H1 (cell line): ENCODE data around the gene CALML4. TPM values are rescaled to one million over a fixed set of nuclear protein-coding genes. Genes with fewer than 3 reads are reported as not detected.

ENCODE experiments used
- CTCF ChIA-PET: fragments of 300-600 bp; sonication (Branson Sonifier 250); formaldehyde crosslinking; loops from one replicate; lab custom pipeline; 2021; ENCODE audit not compliant: partially characterized antibody; lab: Charles Lee
- POLR2A ChIA-PET: fragments of 300-600 bp; sonication (Branson Sonifier 250); formaldehyde crosslinking; loops from one replicate; lab custom pipeline; 2021; ENCODE audit warnings: inconsistent platforms; ENCODE audit not compliant: partially characterized antibody; lab: Charles Lee
- DNase-seq, 2 experiments: peaks; one replicate each; pipeline versions ENCODE4 v3.0.0 to v3.0.0-alpha.2; 2010 to 2022; ENCODE audit warnings: low spot score in 2 of 2, low read depth in 1 of 2, mixed read lengths in 1 of 2
- FAIRE-seq: peaks from 2 replicates; lab custom pipeline; 2011; peaks lifted over from hg19 to GRCh38; lab: Jason Lieb, UNC
- H2AFZ ChIP-seq: 2 replicates; pipeline ENCODE4 v1.8.1; 2012; ENCODE audit warnings: low read length, inconsistent platforms
- H2AK5ac ChIP-seq: 2 replicates; pipeline ENCODE4 v1.6.1; 2013; ENCODE audit warnings: low read depth, low read length
- H2BK120ac ChIP-seq: replicated peaks from 2 replicates; pipeline ENCODE3; 2013; ENCODE audit warnings: low read depth, low read length, inconsistent platforms
- H2BK12ac ChIP-seq: 2 replicates; pipeline ENCODE4 v1.6.1; 2013; ENCODE audit warnings: low read depth, low read length
- H2BK15ac ChIP-seq: 2 replicates; pipeline ENCODE4 v1.6.1; 2013; ENCODE audit warnings: low read length
- H2BK20ac ChIP-seq: 2 replicates; pipeline ENCODE4 v1.6.1; 2013; ENCODE audit warnings: low read length
- H2BK5ac ChIP-seq: 2 replicates; pipeline ENCODE4 v1.6.1; 2013; ENCODE audit warnings: low read depth, low read length
- H3K14ac ChIP-seq: 2 replicates; pipeline ENCODE4 v1.6.1; 2013; ENCODE audit warnings: inconsistent platforms; ENCODE audit not compliant: insufficient read length
- H3K18ac ChIP-seq: 2 replicates; pipeline ENCODE4 v1.6.1; 2013; ENCODE audit warnings: low read length; ENCODE audit errors: extremely low read depth
- H3K23ac ChIP-seq: 2 replicates; pipeline ENCODE4 v1.6.1; 2013; ENCODE audit warnings: inconsistent platforms; ENCODE audit not compliant: insufficient read length
- H3K23me2 ChIP-seq: 2 replicates; pipeline ENCODE4 v1.6.1; 2013; ENCODE audit warnings: low read depth, low read length
- H3K27ac ChIP-seq: 2 replicates; pipeline ENCODE4 v1.6.1; 2011; ENCODE audit warnings: low read depth, low read length, inconsistent platforms
- H3K27me3 ChIP-seq, 4 experiments: replicated peaks in 1 of 4; 1 replicate in 1 of 4; 2 replicates in 3 of 4; pipeline versions ENCODE4 v1.6.1 to v1.8.1; 2011 to 2013; ENCODE audit warnings: low read length in 3 of 4, mild to moderate bottlenecking in 3 of 4, inconsistent platforms in 2 of 4, mixed read lengths in 2 of 4, moderate library complexity in 1 of 4; ENCODE audit not compliant: control insufficient read depth in 3 of 4, insufficient read depth in 3 of 4; ENCODE audit errors: extremely low read depth in 1 of 4
- H3K36me3 ChIP-seq, 4 experiments: 2 replicates each; pipeline versions ENCODE4 v1.6.1 to v1.8.1; 2011 to 2013; ENCODE audit warnings: mild to moderate bottlenecking in 4 of 4, low read length in 3 of 4, moderate library complexity in 2 of 4, control low read depth in 1 of 4, inconsistent platforms in 1 of 4; ENCODE audit not compliant: insufficient read depth in 4 of 4, control insufficient read depth in 2 of 4
- H3K4ac ChIP-seq: replicated peaks from 2 replicates; pipeline ENCODE3; 2013; ENCODE audit warnings: low read length, low read depth, mixed read lengths, inconsistent platforms; ENCODE audit not compliant: insufficient read length
- H3K4me1 ChIP-seq, 4 experiments: replicated peaks in 1 of 4; 1 replicate in 1 of 4; 2 replicates in 3 of 4; pipeline versions ENCODE4 v1.6.1 to v1.8.1; 2011 to 2013; ENCODE audit warnings: low read length in 3 of 4, inconsistent platforms in 2 of 4, mixed read lengths in 1 of 4; ENCODE audit not compliant: insufficient read depth in 4 of 4, control insufficient read depth in 3 of 4
- H3K4me2 ChIP-seq, 2 experiments: 2 replicates each; pipeline versions ENCODE4 v1.6.1 to v1.8.1; 2011 to 2013; ENCODE audit warnings: low read depth in 2 of 2, low read length in 2 of 2, control low read depth in 1 of 2, inconsistent platforms in 1 of 2, mild to moderate bottlenecking in 1 of 2; ENCODE audit not compliant: insufficient read depth in 1 of 2
- H3K4me3 ChIP-seq, 4 experiments: fragments of 200-600, 300-600 bp in 1 of 4; sonication (generic), shearing (Covaris generic), sonication (Bioruptor Twin) in 1 of 4; 2 replicates each; pipeline versions ENCODE4 v1.5.1 to v1.8.1; 2011 to 2016; ENCODE audit warnings: low read length in 4 of 4, low read depth in 3 of 4, control low read depth in 2 of 4, inconsistent platforms in 2 of 4, mild to moderate bottlenecking in 2 of 4, mixed read lengths in 1 of 4, moderate library complexity in 1 of 4; ENCODE audit not compliant: insufficient read depth in 2 of 4; ENCODE audit errors: extremely low read depth in 1 of 4
- H3K56ac ChIP-seq: replicated peaks from 2 replicates; pipeline ENCODE3; 2013; ENCODE audit warnings: low read depth, mild to moderate bottlenecking, mixed read lengths, low read length, inconsistent platforms; ENCODE audit not compliant: insufficient read length
- H3K79me1 ChIP-seq: 2 replicates; pipeline ENCODE4 v1.6.1; 2013; ENCODE audit warnings: low read depth, low read length, control low read depth
- H3K79me2 ChIP-seq, 2 experiments: 2 replicates each; pipeline versions ENCODE4 v1.6.1 to v1.8.1; 2012 to 2013; ENCODE audit warnings: low read length in 2 of 2, mild to moderate bottlenecking in 2 of 2, inconsistent platforms in 1 of 2; ENCODE audit not compliant: insufficient read depth in 2 of 2, control insufficient read depth in 1 of 2
- H3K9ac ChIP-seq, 4 experiments: replicated peaks in 1 of 4; 1 replicate in 1 of 4; 2 replicates in 3 of 4; pipeline versions ENCODE4 v1.6.1 to v1.8.1; 2011 to 2013; ENCODE audit warnings: low read depth in 3 of 4, low read length in 3 of 4, control low read depth in 2 of 4, mild to moderate bottlenecking in 2 of 4, moderate library complexity in 2 of 4, inconsistent platforms in 1 of 4; ENCODE audit errors: extremely low read depth in 1 of 4
- H3K9me3 ChIP-seq, 2 experiments: 2 replicates each; pipeline versions ENCODE4 v1.6.1 to v1.8.1; 2012 to 2013; ENCODE audit warnings: mild to moderate bottlenecking in 2 of 2, moderate library complexity in 2 of 2, control low read depth in 1 of 2, inconsistent platforms in 1 of 2, low read depth in 1 of 2, low read length in 1 of 2, mixed read lengths in 1 of 2; ENCODE audit not compliant: insufficient read depth in 2 of 2
- H4K20me1 ChIP-seq, 2 experiments: replicated peaks in 1 of 2; 2 replicates each; pipeline versions ENCODE3 to v1.8.1; 2011 to 2013; ENCODE audit warnings: inconsistent platforms in 2 of 2, low read length in 2 of 2, mild to moderate bottlenecking in 1 of 2; ENCODE audit not compliant: insufficient read depth in 2 of 2, control insufficient read depth in 1 of 2
- H4K5ac ChIP-seq: 2 replicates; pipeline ENCODE4 v1.6.1; 2013; ENCODE audit warnings: low read length, low read depth, mixed read lengths, inconsistent platforms; ENCODE audit not compliant: insufficient read length
- H4K8ac ChIP-seq: 2 replicates; pipeline ENCODE4 v1.8.0; 2013; ENCODE audit warnings: mild to moderate bottlenecking, moderate library complexity, low read length, inconsistent platforms; ENCODE audit not compliant: insufficient read depth; ENCODE audit errors: extremely low read depth
- H4K91ac ChIP-seq: replicated peaks from 2 replicates; pipeline ENCODE3; 2013; ENCODE audit warnings: low read length, mixed read lengths, inconsistent platforms; ENCODE audit not compliant: insufficient read length
- BCL11A ChIP-seq, 2 experiments: IDR thresholded peaks; one replicate each; pipeline ENCODE4 v1.6.1; 2011; ENCODE audit warnings: low read depth in 2 of 2, low read length in 2 of 2, mild to moderate bottlenecking in 2 of 2
- CBX8 ChIP-seq: fragments of 300-800, 300-1000 bp; sonication (generic); IDR thresholded peaks from 2 replicates; pipeline ENCODE4 v1.7.1; 2016; ENCODE audit warnings: low read depth, low read length, borderline replicate concordance
- EP300 ChIP-seq, 2 experiments: IDR thresholded peaks; 1 replicate in 1 of 2; 2 replicates in 1 of 2; pipeline ENCODE4 v1.6.1; 2011 to 2012; ENCODE audit warnings: low read depth in 2 of 2, low read length in 2 of 2, mild to moderate bottlenecking in 2 of 2, borderline replicate concordance in 1 of 2, inconsistent platforms in 1 of 2, moderate library complexity in 1 of 2
- HDAC2 ChIP-seq, 2 experiments: fragments of 300-600 bp in 1 of 2; sonication (generic) in 1 of 2; IDR thresholded peaks; 2 replicates each; pipeline ENCODE4 v1.6.1; 2011 to 2012; ENCODE audit warnings: low read depth in 2 of 2, low read length in 2 of 2, mild to moderate bottlenecking in 2 of 2, moderate library complexity in 2 of 2, borderline replicate concordance in 1 of 2, inconsistent platforms in 1 of 2
- JUN ChIP-seq: IDR thresholded peaks from 2 replicates; pipeline ENCODE4 v1.6.1; 2011; ENCODE audit warnings: low read depth, mild to moderate bottlenecking, improper control_type of control experiment, low read length
- JUND ChIP-seq: IDR thresholded peaks from 2 replicates; pipeline ENCODE4 v1.6.1; 2011; ENCODE audit warnings: mild to moderate bottlenecking, improper control_type of control experiment, low read length
- KDM4A ChIP-seq: IDR thresholded peaks from one replicate; pipeline ENCODE4 v1.7.1; 2012; ENCODE audit warnings: low read depth, mild to moderate bottlenecking, moderate library complexity, low read length, inconsistent platforms; ENCODE audit not compliant: severe bottlenecking
- KDM5A ChIP-seq: fragments of 200-600 bp; IDR thresholded peaks from 2 replicates; pipeline ENCODE4 v1.7.1; 2012; ENCODE audit warnings: mild to moderate bottlenecking, low read length, inconsistent platforms, mixed read lengths
- SIN3A ChIP-seq, 2 experiments: IDR thresholded peaks in 1 of 2; conservative IDR thresholded peaks in 1 of 2; 2 replicates each; pipeline ENCODE4 v1.6.1; 2011 to 2012; ENCODE audit warnings: low read length in 2 of 2, improper control_type of control experiment in 1 of 2, low read depth in 1 of 2, mild to moderate bottlenecking in 1 of 2
- SIRT6 ChIP-seq: IDR thresholded peaks from one replicate; pipeline ENCODE4 v1.7.1; 2012; ENCODE audit warnings: low read length, inconsistent platforms
- SIX5 ChIP-seq: IDR thresholded peaks from 2 replicates; pipeline ENCODE4 v1.6.1; 2011; ENCODE audit warnings: mild to moderate bottlenecking, low read depth, low read length
- WGBS, 2 experiments: shearing (Covaris generic) in 1 of 2; methylation state at CpG; one replicate each; pipeline versions ENCODE4 v1.1.6 to v1.1.7; 2013 to 2015; ENCODE audit warnings: low lambda C conversion rate in 2 of 2, mixed read lengths in 2 of 2, inconsistent platforms in 1 of 2, low coverage in 1 of 2, missing lambda C conversion rate in 1 of 2; ENCODE audit not compliant: insufficient replicate concordance in 2 of 2, insufficient coverage in 1 of 2, insufficient read length in 1 of 2; ENCODE audit errors: extremely low coverage in 1 of 2, missing lambda C conversion rate in 1 of 2; 5-methylcytosine and 5-hydroxymethylcytosine counted together
- polyA plus RNA-seq, 7 experiments: library from polyadenylated mRNA; depleted of rRNA in 3 of 7; stranded (reverse) in 5 of 7; unstranded in 2 of 7; fragments of >200 nt in 5 of 7; fragments of 200-250 nt in 2 of 7; gene quantifications; 1 replicate in 5 of 7; 2 replicates in 1 of 7; 4 replicates in 1 of 7; pipeline versions ENCODE4 v1.2.1 to v1.2.3, GENCODE V29; 2011 to 2013; ENCODE audit warnings: missing spikeins in 2 of 7, mixed read lengths in 2 of 7
- total RNA-seq: library from RNA; stranded (reverse); fragmentation: NEBNext Ultra II Directional; extraction: Animal tissue kit (Norgen Biotek cat#: 25700); gene quantifications from 2 replicates; pipeline ENCODE4 v1.2.1, GENCODE V29; 2021
- TF ChIP-seq, protein P1 (sequence below): IDR thresholded peaks from 2 replicates; pipeline ENCODE4 v1.6.1; 2011; ENCODE audit warnings: low read length, improper control_type of control experiment

The CALML4 gene
- total and polyA plus RNA-seq, 2 of the 8 experiments (the other 6 are each of a cell fraction or from before 2014, with no cell fraction given), result 3.8 to 12.5 TPM

DNA sequence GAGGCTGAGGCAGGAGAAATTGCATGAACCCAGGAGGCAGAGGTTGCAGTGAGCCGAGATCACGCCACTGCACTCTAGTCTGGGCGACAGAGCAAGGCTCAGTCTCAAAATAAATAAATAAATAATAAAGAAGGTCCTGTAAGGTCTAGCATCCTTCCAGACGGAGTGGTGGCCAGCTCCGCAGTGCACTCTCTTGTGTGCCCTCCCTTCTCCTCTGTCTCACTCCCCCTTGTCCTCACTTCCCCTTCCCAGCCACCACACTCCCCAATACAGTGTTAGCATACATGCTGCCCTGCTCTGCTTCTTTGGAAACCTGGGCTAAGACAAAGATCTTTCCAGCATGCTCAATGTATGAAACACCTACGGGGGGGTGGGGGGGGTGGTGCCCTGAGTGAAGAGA is 27.8 kb upstream of the CALML4 start:
- peaks cover 0 to 4% of the 10 kb centered on the region in 2 experiments for H4K20me1 ChIP-seq
- no peak overlapping the region for H3K27ac ChIP-seq
- no peak overlapping the region for H3K56ac ChIP-seq
- H4K5ac ChIP-seq, result no peak overlapping the region
- H2AK5ac ChIP-seq, result no peak overlapping the region
- H2AFZ ChIP-seq, result no peak overlapping the region
- peaks cover 13% of the 10 kb centered on the region for H3K23me2 ChIP-seq
- H3K4me1 ChIP-seq, result peaks cover 0 to 12% (median 8%) of the 10 kb centered on the region in 4 experiments; a peak in 6 of 7 replicates
- no peak for TF ChIP-seq CBX8
- no peak for TF ChIP-seq JUN
- no peak for TF ChIP-seq KDM4A
- TF ChIP-seq KDM5A, result no peak
- TF ChIP-seq, protein P1, sequence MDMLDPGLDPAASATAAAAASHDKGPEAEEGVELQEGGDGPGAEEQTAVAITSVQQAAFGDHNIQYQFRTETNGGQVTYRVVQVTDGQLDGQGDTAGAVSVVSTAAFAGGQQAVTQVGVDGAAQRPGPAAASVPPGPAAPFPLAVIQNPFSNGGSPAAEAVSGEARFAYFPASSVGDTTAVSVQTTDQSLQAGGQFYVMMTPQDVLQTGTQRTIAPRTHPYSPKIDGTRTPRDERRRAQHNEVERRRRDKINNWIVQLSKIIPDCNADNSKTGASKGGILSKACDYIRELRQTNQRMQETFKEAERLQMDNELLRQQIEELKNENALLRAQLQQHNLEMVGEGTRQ, result no peak
- no peak for TF ChIP-seq BCL11A (IDR thresholded peaks at IDR 0.05; ENCODE audit: low read depth in 2 of 2, low read length in 2 of 2)
- TF ChIP-seq EP300 (IDR thresholded peaks at IDR 0.05; ENCODE audit: borderline replicate concordance in 1 of 2, low read depth in 2 of 2, low read length in 2 of 2), result no peak
- no peak for TF ChIP-seq SIX5
- TF ChIP-seq SIRT6, result no peak
- no peak for TF ChIP-seq JUND
- no peak for TF ChIP-seq HDAC2 (IDR thresholded peaks at IDR 0.05; ENCODE audit: borderline replicate concordance in 1 of 2, low read depth in 2 of 2, low read length in 2 of 2)
- no peak for TF ChIP-seq SIN3A (conservative IDR thresholded peaks at IDR 0.05 in 1 of 2, IDR thresholded peaks at IDR 0.05 in 1 of 2; ENCODE audit: low read depth in 1 of 2, low read length in 2 of 2)
- TF ChIP-seq, all 59 proteins: peak for 0
- Histone ChIP-seq H3K9ac (no peak overlapping the region), H3K14ac (no peak overlapping the region), H2BK20ac (no peak overlapping the region), H3K79me2 (peaks cover 6 to 11% of the 10 kb centered on the region in 2 experiments; a peak in 3 of 4 replicates), H3K4me2 (no peak overlapping the region), H3K23ac (no peak overlapping the region), H3K79me1 (peaks cover 8% of the 10 kb centered on the region), H3K36me3 (no peaks in the 10 kb centered on the region), H4K91ac (no peak overlapping the region), H3K18ac (no peak overlapping the region), H3K4me3 (no peak overlapping the region), H3K27me3 (peaks cover 0 to 2% (median 0%) of the 10 kb centered on the region in 4 experiments; a peak in 1 of 7 replicates), H3K4ac (no peak overlapping the region), H4K8ac (no peak overlapping the region), H2BK120ac (no peak overlapping the region), H3K9me3 (no peaks in the 10 kb centered on the region), H2BK12ac (no peak overlapping the region), H2BK15ac (no peak overlapping the region), H2BK5ac (no peak overlapping the region)
- DNase-seq (peak in 1 of 2 experiments; percentile 35), FAIRE-seq (no peak)
- WGBS, 2 experiments, result 90% methylated on average over 6 of the region's 6 CpGs; no CpG with 5 or more reads in 1 of the 2 experiments
- CTCF ChIA-PET, result interaction anchor here (1.0 to 6.3 kb wide), 3 partner anchors 73 to 717 kb away, joined by 5 to 26 read pairs (median 13); no protein-coding TSS in a partner anchor
- POLR2A ChIA-PET, result interaction anchor here (0.8 to 1.2 kb wide), 2 partner anchors 8 to 17 kb away, joined by 3 read pairs; no protein-coding TSS in a partner anchor
